ENCODE measurements around the gene PADI1. TPM values are rescaled to one million over a fixed set of nuclear protein-coding genes. Genes with fewer than 3 reads are reported as not detected.

The PADI1 gene
- total RNA-seq, 1 donor from 2014 or later, result not detected

DNA sequence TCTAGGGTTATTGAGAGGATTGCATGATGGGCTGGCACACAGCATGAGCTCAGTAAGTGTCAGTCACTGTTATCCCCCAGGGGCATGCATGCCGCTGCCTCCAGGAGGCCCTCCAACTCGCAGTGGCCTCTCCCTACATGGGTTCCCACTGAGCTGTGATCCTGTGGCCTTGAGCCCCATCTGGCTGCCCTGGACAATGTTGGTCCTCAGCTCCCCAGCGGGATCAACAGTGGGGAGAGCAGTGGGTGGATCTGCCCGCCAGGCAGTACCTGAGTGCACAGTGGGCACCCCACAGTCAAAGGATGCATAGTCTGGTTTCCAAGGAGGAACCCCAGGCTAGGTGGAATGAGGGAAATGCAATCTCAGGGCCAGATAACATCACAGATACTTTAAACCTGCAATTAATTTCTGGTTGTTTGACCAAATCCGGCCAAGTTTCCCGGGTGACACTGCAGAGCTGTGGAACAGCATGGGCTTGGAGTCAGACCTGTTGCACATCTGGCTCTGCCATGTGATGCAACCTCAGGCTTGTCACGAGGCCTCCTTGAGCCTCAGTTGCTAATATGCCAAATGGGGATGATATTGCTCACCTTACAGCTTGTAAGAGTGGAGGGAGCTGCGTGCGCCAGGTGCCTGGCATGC lies 53.3 kb downstream of the PADI1 start:
- DNase-seq (ENCODE audit: missing footprints) (no peak), ATAC-seq (no peak)
- intact Hi-C loops (cut with DNase I), result no loop called here

DNA sequence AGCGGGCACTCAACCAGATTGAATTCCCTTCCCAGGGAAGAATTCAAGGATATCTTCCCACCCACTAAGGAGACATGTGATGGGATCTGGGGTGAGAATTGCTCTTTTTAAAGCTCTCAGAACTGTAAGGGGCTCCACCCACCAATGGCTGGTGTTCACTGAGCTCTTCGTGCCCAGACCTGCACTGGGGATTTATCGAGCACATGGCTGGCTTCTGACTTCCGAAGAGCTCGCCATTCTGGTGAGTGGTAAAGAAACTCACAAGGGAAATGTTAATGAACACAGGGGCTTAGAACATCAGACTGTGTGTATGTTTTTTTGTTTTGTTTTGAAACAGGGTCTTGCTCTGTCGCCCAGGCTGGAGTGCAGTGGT lies 53.8 kb downstream of the PADI1 start:
- ATAC-seq (no peak), DNase-seq (ENCODE audit: missing footprints) (no peak)
- intact Hi-C loops (cut with DNase I), result no loop called here

- intact Hi-C loops (cut with DNase I), result no loop called here
- no peak for DNase-seq (ENCODE audit: missing footprints)
Observed at GRCh38 chr1:17259233-17259873, 54.4 kb downstream of the PADI1 start.

DNA sequence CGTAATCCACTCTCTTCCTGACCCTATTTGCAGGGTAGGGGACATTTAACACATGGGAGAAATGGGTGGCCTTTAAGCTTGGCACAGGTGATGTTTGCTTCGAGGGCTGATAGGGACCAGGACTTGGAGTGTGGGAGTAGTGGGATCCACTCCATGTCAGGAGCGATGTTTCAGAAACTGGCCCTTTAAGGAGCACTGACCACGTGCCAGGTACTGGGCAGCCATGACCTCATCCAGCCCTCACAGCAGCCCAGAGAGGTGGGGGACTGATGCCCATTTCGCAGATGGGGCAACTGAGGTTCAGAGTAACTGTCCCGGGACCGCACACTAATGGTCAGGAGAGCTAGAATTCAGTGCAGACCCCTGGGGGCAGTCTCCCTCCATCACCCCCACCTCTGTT lies 55.3 kb downstream of the PADI1 start:
- DNase-seq (ENCODE audit: missing footprints) (no peak), ATAC-seq (no peak)
- intact Hi-C loops (cut with DNase I), result no loop called here

More at GRCh38 chr1:17259233-17259873, 54.4 kb downstream of the PADI1 start:
- ATAC-seq, result no peak

DNA sequence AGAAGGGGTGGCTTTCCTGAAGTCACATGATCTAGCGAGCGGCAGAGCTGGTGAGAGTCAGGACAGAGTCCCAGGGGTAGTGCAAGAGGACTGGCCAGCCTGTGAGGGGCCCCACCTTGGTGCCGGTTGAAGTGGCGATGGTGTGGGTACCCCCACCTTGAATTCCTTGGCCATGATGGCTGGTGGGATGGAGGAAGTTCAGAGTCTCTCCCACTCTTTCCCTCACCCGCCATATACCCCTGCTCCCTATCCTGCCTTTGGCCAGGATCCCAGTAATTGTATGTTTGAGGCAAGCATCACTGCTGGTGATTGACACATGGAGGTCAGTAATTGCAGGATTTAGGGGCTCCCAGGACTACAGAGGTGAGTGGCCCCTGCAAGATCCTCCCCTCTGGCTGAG lies 55.8 kb downstream of the PADI1 start:
- intact Hi-C loops (cut with DNase I), result no loop called here
- ATAC-seq, result no peak
- DNase-seq (ENCODE audit: missing footprints), result no peak

- intact Hi-C loops (cut with DNase I), result no loop called here
- no peak for ATAC-seq
- DNase-seq (ENCODE audit: missing footprints), result no peak
Observed at GRCh38 chr1:17263936-17264335, 59.0 kb downstream of the PADI1 start.

DNA sequence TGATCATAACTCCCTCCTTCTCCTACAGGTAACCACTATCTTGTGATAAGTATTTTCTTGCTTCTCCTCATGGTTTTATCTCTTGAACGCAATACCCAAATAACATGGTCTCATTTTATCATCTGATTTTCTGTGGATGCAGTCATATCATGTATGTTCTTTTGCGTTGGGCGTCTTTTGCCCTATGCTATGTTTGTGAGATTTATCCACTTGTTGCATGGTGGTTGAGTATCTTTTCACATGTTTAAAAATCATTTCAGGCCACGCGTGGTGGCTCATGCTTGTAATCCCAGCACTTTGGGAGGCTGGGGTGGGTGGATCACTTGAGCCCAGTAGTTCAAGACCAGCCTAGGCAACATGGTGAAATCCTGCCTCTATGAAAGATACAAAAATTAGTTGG lies 59.5 kb downstream of the PADI1 start:
- intact Hi-C loops (cut with DNase I), result no loop called here

DNA sequence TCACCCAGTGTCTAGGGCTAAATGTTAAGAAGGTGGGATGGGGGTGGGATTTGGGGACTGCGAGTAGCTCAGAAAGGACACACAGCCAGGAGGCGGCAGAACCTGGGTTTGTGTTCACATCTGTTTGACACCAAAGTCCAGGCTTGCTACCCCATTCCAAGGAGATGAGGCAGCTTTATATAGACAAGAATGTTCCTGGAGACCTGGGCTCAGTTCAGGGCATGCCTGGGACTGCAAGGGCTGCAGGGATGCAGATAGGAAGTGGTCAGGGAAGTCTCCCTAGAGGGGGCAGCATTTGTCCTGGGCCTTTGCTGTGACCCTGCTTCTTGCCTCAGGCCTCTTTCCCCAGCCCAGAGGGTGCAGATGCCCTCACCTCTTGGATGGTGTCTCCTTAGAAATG lies 60.2 kb downstream of the PADI1 start:
- no peak for DNase-seq (ENCODE audit: missing footprints)
- intact Hi-C loops (cut with DNase I), result no loop called here
- ATAC-seq, result no peak

More for the DNA sequence above, 59.5 kb downstream of the PADI1 start:
- no peak for ATAC-seq
- no peak for DNase-seq (ENCODE audit: missing footprints)

- ATAC-seq, result no peak
- intact Hi-C loops (cut with DNase I), result no loop called here
- no peak for DNase-seq (ENCODE audit: missing footprints)
Observed at GRCh38 chr1:17265950-17266349, 61.0 kb downstream of the PADI1 start.

GRCh38 chr1:17270891-17271765 lies 66.2 kb downstream of the PADI1 start:
- no peak for DNase-seq (ENCODE audit: missing footprints)
- intact Hi-C loops (cut with DNase I), result no loop called here
- no peak for ATAC-seq

DNA sequence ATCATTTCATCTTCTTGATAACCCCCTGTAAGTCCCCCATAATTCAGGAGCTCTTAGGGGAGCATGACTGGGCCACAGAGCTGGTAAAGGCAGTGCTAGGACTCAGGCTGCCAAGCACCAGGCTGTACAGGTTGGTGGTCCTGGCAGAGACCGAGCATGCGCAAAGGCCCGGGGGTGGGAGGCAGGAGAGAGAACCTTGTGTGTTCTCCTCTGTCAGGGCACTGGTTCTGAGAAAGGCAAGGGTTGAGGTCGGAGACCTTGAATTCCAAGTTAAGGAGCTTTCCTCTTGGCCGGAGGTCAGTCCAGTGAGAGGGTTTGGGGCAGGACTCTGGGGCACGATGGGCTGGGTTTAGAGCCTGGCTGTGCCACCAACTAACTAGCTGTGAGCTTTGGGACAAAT lies 67.1 kb downstream of the PADI1 start:
- no peak for DNase-seq (ENCODE audit: missing footprints)
- ATAC-seq, result no peak

GRCh38 chr1:17272646-17273045 lies 67.7 kb downstream of the PADI1 start:
- intact Hi-C loops (cut with DNase I), result no loop called here
- ATAC-seq (no peak), DNase-seq (ENCODE audit: missing footprints) (no peak)

More for the DNA sequence above, 67.1 kb downstream of the PADI1 start:
- intact Hi-C loops (cut with DNase I), result no loop called here

DNA sequence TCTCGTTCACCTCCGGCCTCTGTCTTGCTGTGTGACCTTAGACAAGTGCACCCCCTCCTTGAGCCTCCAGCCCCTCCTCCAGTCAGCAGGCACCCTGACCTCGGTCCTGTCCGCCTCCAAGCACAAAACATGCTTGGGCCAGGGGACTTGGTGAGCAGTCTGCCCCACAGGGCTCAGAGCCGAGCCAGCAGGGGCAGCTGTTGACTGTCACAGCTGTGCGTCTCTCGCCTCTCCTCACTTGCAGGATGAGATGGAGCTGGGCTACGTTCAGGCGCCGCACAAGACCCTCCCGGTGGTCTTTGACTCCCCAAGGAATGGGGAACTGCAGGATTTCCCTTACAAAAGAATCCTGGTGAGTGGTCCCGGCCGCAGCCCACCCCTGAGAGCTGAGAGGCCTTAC lies 68.2 kb downstream of the PADI1 start:
- no peak for DNase-seq (ENCODE audit: missing footprints)
- intact Hi-C loops (cut with DNase I), result no loop called here

GRCh38 chr1:17274186-17275170 lies 69.5 kb downstream of the PADI1 start:
- ATAC-seq, result no peak
- intact Hi-C loops (cut with DNase I), result no loop called here
- DNase-seq (ENCODE audit: missing footprints), result peak; percentile 87

More for the DNA sequence above, 68.2 kb downstream of the PADI1 start:
- ATAC-seq, result no peak

DNA sequence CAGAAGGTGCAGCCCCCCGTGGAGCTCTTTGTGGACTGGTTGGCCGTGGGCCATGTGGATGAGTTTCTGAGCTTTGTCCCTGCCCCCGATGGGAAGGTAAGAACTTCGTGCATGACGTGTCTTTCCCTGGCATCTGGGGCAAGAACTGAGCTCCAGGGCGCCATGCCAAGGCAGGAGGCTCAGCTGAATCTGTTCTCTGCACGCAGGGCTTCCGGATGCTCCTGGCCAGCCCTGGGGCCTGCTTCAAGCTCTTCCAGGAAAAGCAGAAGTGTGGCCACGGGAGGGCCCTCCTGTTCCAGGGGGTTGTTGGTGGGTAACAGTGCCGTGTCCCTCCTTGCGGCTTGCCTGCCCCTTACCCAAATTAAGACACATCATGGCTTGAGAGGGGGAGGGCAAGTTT lies 71.6 kb downstream of the PADI1 start:
- intact Hi-C loops (cut with DNase I), result no loop called here
- DNase-seq (ENCODE audit: missing footprints) (peak; percentile 77), ATAC-seq (peak; percentile 13)

GRCh38 chr1:17277511-17278159 lies 72.7 kb downstream of the PADI1 start:
- no peak for ATAC-seq
- intact Hi-C loops (cut with DNase I), result no loop called here
- DNase-seq (ENCODE audit: missing footprints), result no peak

DNA sequence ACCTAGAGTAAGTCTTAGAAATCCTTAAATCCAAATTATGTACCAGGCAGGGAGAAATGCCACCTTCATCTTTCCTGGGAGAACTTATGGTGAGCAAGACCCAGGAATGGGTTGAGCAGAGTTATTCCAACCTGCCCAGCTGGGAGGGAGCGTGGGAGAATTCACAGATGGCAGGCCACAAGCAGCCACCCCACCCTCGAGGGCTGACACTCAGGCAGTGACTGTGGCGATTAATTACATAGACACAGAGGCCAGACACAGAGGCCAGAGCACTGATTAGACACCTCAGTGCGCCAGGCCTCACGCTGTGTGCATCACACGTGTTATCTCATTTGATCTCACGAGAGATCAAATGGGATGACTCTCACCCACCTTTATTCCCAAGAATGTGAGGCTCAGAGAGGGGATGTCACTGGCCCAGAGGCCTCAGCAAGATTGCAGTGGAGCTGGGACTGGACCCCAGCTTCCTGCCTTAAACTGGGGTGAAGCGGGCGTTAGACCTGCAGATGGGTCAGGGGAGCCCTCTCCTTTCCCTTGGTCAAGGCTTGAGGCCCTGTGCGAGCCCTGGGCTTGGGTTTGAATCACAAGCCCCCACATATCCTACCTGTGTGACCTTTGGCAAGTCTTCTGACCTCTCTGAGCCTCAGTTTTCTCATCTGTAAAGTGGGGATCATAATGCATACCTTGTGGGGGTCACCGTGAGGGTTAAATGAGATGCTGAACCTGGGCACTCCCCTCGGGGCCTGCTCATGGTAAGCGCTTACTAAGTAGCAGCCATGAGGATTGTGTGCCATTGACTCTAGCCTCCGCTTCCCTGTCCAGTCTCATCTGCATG lies 74.3 kb downstream of the PADI1 start:
- DNase-seq (ENCODE audit: missing footprints) (no peak), ATAC-seq (no peak)
- intact Hi-C loops (cut with DNase I), result no loop called here

Measured in Right ventricle myocardium inferior (tissue), 1 donor.